HG02884 (cell line): ENCODE data around the gene GABRP.

Experiments
- ATAC-seq: cut with Tn5 transposase; IDR thresholded peaks from one replicate; pipeline ENCODE4 v1.9.1; 2021; ENCODE audit warnings: mild to moderate bottlenecking, moderate library complexity; ENCODE audit not compliant: unreplicated experiment

Gene GABRP

GRCh38 chr5:170860415-170860814 lies 76.9 kb downstream of the GABRP start:
- no peak for ATAC-seq

- ATAC-seq = no peak
These were observed 77.5 kb downstream of the GABRP start for GRCh38 chr5:170860818-170861666.

- no peak for ATAC-seq
These were observed 78.1 kb downstream of the GABRP start for GRCh38 chr5:170861667-170861916.

GRCh38 chr5:170861917-170862766 lies 78.6 kb downstream of the GABRP start, which contains the start of gene RANBP17:
RANBP17 (plus strand) TSS chr5:170862018.
- no peak for ATAC-seq

GRCh38 chr5:170863646-170864045 lies 80.1 kb downstream of the GABRP start:
- no peak for ATAC-seq
